Adrenal gland (tissue), 12 donors: ENCODE data around the gene KSR2. TPM values are rescaled to one million over a fixed set of nuclear protein-coding genes. Genes with fewer than 3 reads are reported as not detected.
"Not testable (repeated sequence)": the region's sequence is repeated elsewhere in the genome, so short reads cannot be mapped to it uniquely, and the experiment has no call there.

Experiments used
- DNase-seq, 7 donors: peaks; one replicate each; pipeline ENCODE4 v3.0.0-alpha.2; 2019 to 2020
- H3K27ac ChIP-seq, 5 donors: fragments of 200-600 bp; sonication (generic) in 4 of 5; 1 replicate in 3 of 5; 2 replicates in 2 of 5; pipeline versions ENCODE4 v1.5.1 to v1.8.0; 2016 to 2020; ENCODE audit warnings: mild to moderate bottlenecking in 1 of 5
- H3K27me3 ChIP-seq: fragments of 200-600 bp; 2 replicates; pipeline ENCODE4 v1.8.0; 2021
- H3K36me3 ChIP-seq, 2 donors: fragments of 200-600 bp; replicated peaks in 1 of 2; 1 replicate in 1 of 2; 2 replicates in 1 of 2; pipeline versions ENCODE4 v1.5.1 to v1.8.0; 2018 to 2022
- H3K4me1 ChIP-seq, 2 donors: fragments of 200-600 bp; replicated peaks in 1 of 2; 1 replicate in 1 of 2; 2 replicates in 1 of 2; pipeline versions ENCODE4 v1.5.1 to v1.8.0; 2018 to 2021
- H3K4me3 ChIP-seq, 4 donors: fragments of 200-600 bp; sonication (generic) in 3 of 4; one replicate each; pipeline ENCODE4 v1.5.1; 2016 to 2018
- H3K9me3 ChIP-seq, 3 donors: fragments of 200-600 bp; sonication (generic) in 1 of 3; replicated peaks in 1 of 3; 1 replicate in 2 of 3; 2 replicates in 1 of 3; pipeline versions ENCODE4 v1.5.1 to v1.8.0; 2016 to 2021
- POLR2A ChIP-seq, 2 donors: fragments of 450-650 bp; IDR thresholded peaks; one replicate each; pipeline ENCODE4 v1.6.1; 2017; ENCODE audit warnings: antibody characterized with exemption in 2 of 2, mild to moderate bottlenecking in 2 of 2, moderate library complexity in 1 of 2
- WGBS, 4 donors: extraction: QIAGEN DNeasy Blood & Tissue Kit in 2 of 4; methylation state at CpG; one replicate each; pipeline versions ENCODE4 v1.1.5 to v1.1.7; 2013 to 2017; 5-methylcytosine and 5-hydroxymethylcytosine counted together
- intact Hi-C, 2 donors: fragments of 100-400 bp; cut with DNase I; formaldehyde crosslinking; loops; one replicate each; pipeline versions ENCODE4 v1.14.1 to v1.15.0; 2022 to 2023
- polyA plus RNA-seq, 3 donors: library from polyadenylated mRNA; stranded (reverse); fragments of 200-250 nt in 2 of 3; fragments of 350-450 nt in 1 of 3; fragmentation: Illumina TruSeq in 1 of 3; extraction: RNeasy Lipid Tissue Mini Kit (QIAGEN cat#74804) in 1 of 3; gene quantifications; one replicate each; pipeline ENCODE4 v1.2.3, GENCODE V29; 2013 to 2014
- total RNA-seq, 9 donors: library from RNA; depleted of rRNA in 4 of 9; stranded (reverse); fragments of >200 nt in 4 of 9; fragments of 120-200 nt in 1 of 9; fragmentation: NEBNext Ultra II Directional in 1 of 9; extraction: Animal tissue kit (Norgen Biotek cat#: 25700) in 1 of 9; gene quantifications; one replicate each; pipeline versions ENCODE4 v1.1.0 to v1.2.4, GENCODE V29; 2013 to 2023
- TF ChIP-seq, protein P1 (sequence below), 6 experiments: fragments of 450-650 bp in 4 of 6; fragments of 200-600 bp in 2 of 6; sonication (generic) in 1 of 6; IDR thresholded peaks; 1 replicate in 5 of 6; 2 replicates in 1 of 6; pipeline versions ENCODE4 v1.5.1 to v1.8.0; 2016 to 2021; ENCODE audit warnings: antibody characterized with exemption in 6 of 6, mild to moderate bottlenecking in 2 of 6, moderate library complexity in 1 of 6
- donor health status: healthy with polysubstance abuse.
- donor health status: Bipolar disorder and iron deficiency.
- donor health status: DM: yes; HTN: yes; CAD: no.
- donor health status: DM: no; HTN: no; CAD: no.
- donor health status: DM: no; HTN: no; CAD: no.
- donor health status: DM: yes; HTN: yes; CAD: no.

The KSR2 gene
- total and polyA plus RNA-seq, 12 donors = 0.03 to 2.7 (median 0.84) TPM; not detected in 3

GRCh38 chr12:118010903-118011302 lies 42.1 kb upstream of the KSR2 start:
- peaks cover 0 to 2% of the 10 kb centered on the region in 2 donors for H3K4me1 ChIP-seq
- no peaks in the 10 kb centered on the region for H3K9me3 ChIP-seq
- no peaks in the 10 kb centered on the region for H3K27me3 ChIP-seq
- no peak overlapping the region for H3K4me3 ChIP-seq
- WGBS, 4 donors = 93 to 98% (median 94%) methylated on average over 3 of the region's 3 CpGs
- no peak for DNase-seq
- H3K36me3 ChIP-seq = no peaks in the 10 kb centered on the region
- no peak overlapping the region for H3K27ac ChIP-seq
- intact Hi-C loops = loop anchor here in 1 of 2 donors (10.0 kb wide), 1 partner anchor 136 kb away; no protein-coding TSS in a partner anchor
- TF ChIP-seq, protein P1, sequence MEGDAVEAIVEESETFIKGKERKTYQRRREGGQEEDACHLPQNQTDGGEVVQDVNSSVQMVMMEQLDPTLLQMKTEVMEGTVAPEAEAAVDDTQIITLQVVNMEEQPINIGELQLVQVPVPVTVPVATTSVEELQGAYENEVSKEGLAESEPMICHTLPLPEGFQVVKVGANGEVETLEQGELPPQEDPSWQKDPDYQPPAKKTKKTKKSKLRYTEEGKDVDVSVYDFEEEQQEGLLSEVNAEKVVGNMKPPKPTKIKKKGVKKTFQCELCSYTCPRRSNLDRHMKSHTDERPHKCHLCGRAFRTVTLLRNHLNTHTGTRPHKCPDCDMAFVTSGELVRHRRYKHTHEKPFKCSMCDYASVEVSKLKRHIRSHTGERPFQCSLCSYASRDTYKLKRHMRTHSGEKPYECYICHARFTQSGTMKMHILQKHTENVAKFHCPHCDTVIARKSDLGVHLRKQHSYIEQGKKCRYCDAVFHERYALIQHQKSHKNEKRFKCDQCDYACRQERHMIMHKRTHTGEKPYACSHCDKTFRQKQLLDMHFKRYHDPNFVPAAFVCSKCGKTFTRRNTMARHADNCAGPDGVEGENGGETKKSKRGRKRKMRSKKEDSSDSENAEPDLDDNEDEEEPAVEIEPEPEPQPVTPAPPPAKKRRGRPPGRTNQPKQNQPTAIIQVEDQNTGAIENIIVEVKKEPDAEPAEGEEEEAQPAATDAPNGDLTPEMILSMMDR (IDR thresholded peaks at IDR 0.05) = no peak
- no peak for TF ChIP-seq POLR2A (IDR thresholded peaks at IDR 0.05)

- H3K4me1 ChIP-seq, H3K27me3 ChIP-seq, H3K4me3 ChIP-seq, DNase-seq, H3K27ac ChIP-seq, intact Hi-C loops, H3K36me3 ChIP-seq, H3K9me3 ChIP-seq: not testable (repeated sequence)
- WGBS, 4 donors = 68 to 73% (median 71%) methylated on average over 2 of the region's 2 CpGs
Observed at GRCh38 chr12:117999806-118000205, 31.0 kb upstream of the KSR2 start.

- no peaks in the 10 kb centered on the region for H3K4me1 ChIP-seq
- no peaks in the 10 kb centered on the region for H3K9me3 ChIP-seq
- TF ChIP-seq POLR2A (IDR thresholded peaks at IDR 0.05) = no peak
- TF ChIP-seq, protein P1 (IDR thresholded peaks at IDR 0.05) = no peak
- H3K27ac ChIP-seq = no peak overlapping the region
- no peak overlapping the region for H3K4me3 ChIP-seq
- H3K27me3 ChIP-seq = no peaks in the 10 kb centered on the region
- H3K36me3 ChIP-seq = no peaks in the 10 kb centered on the region
- DNase-seq = no peak
- intact Hi-C loops = no loop called here
- WGBS, 4 donors = 71 to 96% (median 94%) methylated on average over 2 of the region's 2 CpGs
Observed at GRCh38 chr12:117998719-117999118, 29.9 kb upstream of the KSR2 start.

- intact Hi-C loops = no loop called here
- no peaks in the 10 kb centered on the region for H3K27me3 ChIP-seq
- no peak overlapping the region for H3K4me3 ChIP-seq
- 69 to 81% (median 75%) methylated on average over 3 of the region's 3 CpGs for WGBS, 4 donors
- TF ChIP-seq, protein P1 (IDR thresholded peaks at IDR 0.05) = no peak
- TF ChIP-seq POLR2A (IDR thresholded peaks at IDR 0.05) = no peak
- no peaks in the 10 kb centered on the region for H3K9me3 ChIP-seq
- no peaks in the 10 kb centered on the region for H3K36me3 ChIP-seq
- H3K4me1 ChIP-seq = no peaks in the 10 kb centered on the region
- H3K27ac ChIP-seq = no peak overlapping the region
- no peak for DNase-seq
Observed at GRCh38 chr12:117994551-117995438, 26.0 kb upstream of the KSR2 start.
